GM12878 (cell line): ENCODE data around the gene EPB42. TPM values are rescaled to one million over a fixed set of nuclear protein-coding genes. Genes with fewer than 3 reads are reported as not detected.

Experiments used
- ATAC-seq: fragments of 200-7000 bp; cut with Tn5 transposase; 3 replicates; pipeline ENCODE4 v1.9.1; 2020; ENCODE audit warnings: mild to moderate bottlenecking, moderate library complexity
- BruUV-seq: library from RNA; stranded (reverse); fragments of 400-500 nt; replicated peaks from 2 replicates; lab custom pipeline; 2021; lab: Mats Ljungman, UMichigan
- CTCF ChIA-PET: fragments of 300-600 bp; sonication (Branson Sonifier 250); formaldehyde crosslinking; extraction: SDS; loops from one replicate; lab custom pipeline; 2021; ENCODE audit warnings: inconsistent platforms; lab: Yijun Ruan, JAX
- POLR2A ChIA-PET: fragments of 350-600 bp; formaldehyde crosslinking; extraction: SDS; loops from one replicate; lab custom pipeline; 2021; ENCODE audit warnings: inconsistent platforms; lab: Charles Lee
- RAD21 ChIA-PET: fragments of 300-600 bp; sonication (Branson Sonifier 250); formaldehyde crosslinking; loops from one replicate; lab custom pipeline; 2023; ENCODE audit warnings: antibody characterized with exemption; ENCODE audit not compliant: unreplicated experiment; lab: Charles Lee
- SMC1A ChIA-PET: fragments of 300-600 bp; sonication (Branson Sonifier 250); formaldehyde crosslinking; loops from one replicate; lab custom pipeline; 2023; ENCODE audit not compliant: unreplicated experiment, uncharacterized antibody; lab: Charles Lee
- DNase-seq: peaks from one replicate; pipeline ENCODE4 v3.0.0-alpha.2; 2011; ENCODE audit warnings: low read depth, low spot score
- FAIRE-seq: peaks from 3 replicates; lab custom pipeline; 2011; peaks lifted over from hg19 to GRCh38; lab: Jason Lieb, UNC
- H2AFZ ChIP-seq: 2 replicates; pipeline ENCODE4 v1.6.0; 2011; ENCODE audit warnings: low read depth, low read length, control low read depth; ENCODE audit not compliant: control insufficient read depth
- H3K27ac ChIP-seq: 2 replicates; pipeline ENCODE4 v1.5.1; 2011; ENCODE audit warnings: control low read depth; ENCODE audit not compliant: control insufficient read depth, insufficient read depth
- H3K27me3 ChIP-seq, 2 experiments: replicated peaks in 1 of 2; 2 replicates each; pipeline versions ENCODE4 v1.6.0 to v1.6.1; 2011; ENCODE audit warnings: low read length in 1 of 2; ENCODE audit not compliant: control insufficient read depth in 2 of 2, insufficient read depth in 2 of 2
- H3K36me3 ChIP-seq, 2 experiments: 2 replicates each; pipeline ENCODE4 v1.5.1; 2011; ENCODE audit warnings: low read length in 1 of 2; ENCODE audit not compliant: control insufficient read depth in 2 of 2, insufficient read depth in 2 of 2
- H3K4me1 ChIP-seq: 2 replicates; pipeline ENCODE4 v1.6.1; 2011; ENCODE audit warnings: mild to moderate bottlenecking, low read length, moderate library complexity, mixed read lengths; ENCODE audit not compliant: control insufficient read depth, insufficient read depth
- H3K4me2 ChIP-seq: 2 replicates; pipeline ENCODE4 v1.6.0; 2011; ENCODE audit warnings: control low read depth; ENCODE audit not compliant: control insufficient read depth, insufficient read depth
- H3K4me3 ChIP-seq: fragments of 200-600 bp; sonication (generic); 2 replicates; pipeline ENCODE4 v1.5.1; 2016
- H3K79me2 ChIP-seq: 2 replicates; pipeline ENCODE4 v1.6.0; 2011; ENCODE audit warnings: low read length; ENCODE audit not compliant: control insufficient read depth, insufficient read depth
- H3K9ac ChIP-seq: 2 replicates; pipeline ENCODE4 v1.8.0; 2011; ENCODE audit warnings: low read length, control low read depth, mixed read lengths; ENCODE audit not compliant: control insufficient read depth, insufficient read depth
- H3K9me3 ChIP-seq: replicated peaks from 3 replicates; pipeline ENCODE4 v1.5.1; 2011; ENCODE audit warnings: mild to moderate bottlenecking, low read length; ENCODE audit not compliant: control insufficient read depth, insufficient read depth
- H4K20me1 ChIP-seq: 2 replicates; pipeline ENCODE4 v1.6.0; 2011; ENCODE audit not compliant: control insufficient read depth, insufficient read depth
- BCLAF1 ChIP-seq: fragments of 450-650 bp; IDR thresholded peaks from 2 replicates; pipeline ENCODE4 v1.6.1; 2017; ENCODE audit warnings: antibody characterized with exemption, mild to moderate bottlenecking, moderate library complexity
- CBX5 ChIP-seq: sonication (generic); IDR thresholded peaks from 2 replicates; pipeline ENCODE4 v1.6.1; 2016; ENCODE audit warnings: low read depth, moderate library complexity, mild to moderate bottlenecking, inconsistent platforms
- GABPA ChIP-seq: IDR thresholded peaks from 2 replicates; pipeline ENCODE4 v1.6.1; 2014; ENCODE audit warnings: antibody characterized with exemption, low read depth, mild to moderate bottlenecking, inconsistent platforms
- KAT2A ChIP-seq: conservative IDR thresholded peaks from 2 replicates; pipeline ENCODE4 v1.6.1; 2011; ENCODE audit warnings: low read depth, low read length; ENCODE audit not compliant: control insufficient read depth
- MTA3 ChIP-seq: IDR thresholded peaks from 2 replicates; pipeline ENCODE4 v1.6.1; 2012; ENCODE audit warnings: low read length, inconsistent platforms, borderline replicate concordance
- MYB ChIP-seq: fragments of 150-350 bp; IDR thresholded peaks from 2 replicates; pipeline ENCODE4 v1.6.1; 2014; ENCODE audit warnings: mild to moderate bottlenecking, low read depth, low read length, borderline replicate concordance
- NFYA ChIP-seq: IDR thresholded peaks from 2 replicates; pipeline ENCODE4 v1.6.1; 2011; ENCODE audit warnings: low read depth, mild to moderate bottlenecking, low read length, improper control_type of control experiment, borderline replicate concordance
- PAX5 ChIP-seq: IDR thresholded peaks from 2 replicates; pipeline ENCODE4 v1.6.1; 2011; ENCODE audit warnings: low read depth, low read length, borderline replicate concordance
- RAD51 ChIP-seq: fragments of 450-650 bp; IDR thresholded peaks from 2 replicates; pipeline ENCODE4 v1.6.1; 2016; ENCODE audit warnings: moderate library complexity, mild to moderate bottlenecking, inconsistent platforms
- SP1 ChIP-seq: IDR thresholded peaks from one replicate; pipeline ENCODE4 v1.6.1; 2011; ENCODE audit warnings: low read depth, low read length
- SUZ12 ChIP-seq: fragments of 200-600 bp; sonication (generic); IDR thresholded peaks from one replicate; pipeline ENCODE4 v1.6.1; 2018; ENCODE audit warnings: antibody characterized with exemption, mild to moderate bottlenecking; ENCODE audit not compliant: unreplicated experiment
- ZNF592 ChIP-seq: fragments of 450-650 bp; IDR thresholded peaks from 2 replicates; pipeline ENCODE4 v1.6.1; 2017; ENCODE audit warnings: mild to moderate bottlenecking, moderate library complexity
- WGBS: methylation state at CpG from one replicate; pipeline ENCODE4 v1.1.6; 2016; ENCODE audit warnings: low lambda C conversion rate; ENCODE audit not compliant: insufficient replicate concordance, insufficient coverage; ENCODE audit errors: missing lambda C conversion rate; 5-methylcytosine and 5-hydroxymethylcytosine counted together
- in situ Hi-C: fragments of 300-500 bp; cut with MboI; formaldehyde crosslinking; loops from 9 replicates; pipeline ENCODE4 v1.14.3; 2018; ENCODE audit warnings: mixed read lengths
- intact Hi-C: fragments of 100-400 bp; cut with micrococcal nuclease; formaldehyde crosslinking; loops from one replicate; pipeline ENCODE4 v1.14.2; 2022; ENCODE audit not compliant: unreplicated experiment
- polyA plus RNA-seq, 11 experiments: library from polyadenylated mRNA; depleted of rRNA in 4 of 11; unstranded in 6 of 11; stranded (reverse) in 5 of 11; fragments of >200 nt; fragmentation: Nextera tagmentation in 4 of 11; fragmentation: Illumina TruSeq in 1 of 11; extraction: Ambion mirVana in 4 of 11; extraction: Trizol in 1 of 11; gene quantifications; 1 replicate in 1 of 11; 2 replicates in 10 of 11; pipeline versions ENCODE4 v1.2.1 to v1.2.3, GENCODE V29; 2011 to 2016; ENCODE audit warnings: inconsistent platforms in 2 of 11, missing spikeins in 2 of 11, low read depth in 1 of 11
- total RNA-seq, 4 experiments: library from RNA; depleted of rRNA in 3 of 4; stranded (reverse); fragments of >200 nt in 3 of 4; fragmentation: Illumina TruSeq in 1 of 4; extraction: Trizol in 1 of 4; gene quantifications; 2 replicates each; pipeline versions ENCODE4 v1.2.1 to v1.2.3, GENCODE V29; 2013 to 2021

Gene EPB42
- total and polyA plus RNA-seq, 10 of the 15 experiments (the other 5 are each of a cell fraction or from before 2014, with no cell fraction given) = not detected

DNA sequence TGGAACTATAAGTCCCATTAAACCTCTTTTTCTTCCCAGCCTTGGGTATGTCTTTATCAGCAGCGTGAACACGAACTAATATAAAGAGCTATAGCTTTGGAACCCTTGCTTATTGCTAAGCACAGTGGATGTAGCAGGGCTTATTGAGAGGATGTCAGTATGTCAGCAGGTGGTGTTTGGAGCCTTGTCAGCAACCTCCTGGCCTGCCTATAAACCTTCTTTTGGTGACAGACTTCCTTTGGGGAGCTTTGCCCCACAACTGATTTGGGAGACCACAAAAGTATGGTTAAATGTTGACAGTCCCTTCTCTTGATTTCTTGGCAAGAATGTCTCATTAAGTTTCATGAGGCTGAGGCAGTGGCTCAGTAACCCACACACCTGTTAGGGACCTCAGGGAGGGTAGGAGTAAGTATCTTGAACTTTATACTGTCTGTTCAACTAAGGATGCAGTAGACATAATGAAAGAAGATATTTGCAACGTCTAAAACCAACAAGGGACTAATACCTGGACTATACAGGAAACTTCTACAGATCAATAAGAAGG, 20.8 kb downstream of the EPB42 start:
- intact Hi-C loops (no loop called here), in situ Hi-C loops (no loop called here)
- FAIRE-seq (no peak), ATAC-seq (no peak), DNase-seq (no peak)
- Histone ChIP-seq H3K9ac (no peak overlapping the region), H3K79me2 (no peaks in the 10 kb centered on the region), H2AFZ (no peak overlapping the region), H3K4me2 (no peak overlapping the region), H3K27ac (no peak overlapping the region), H4K20me1 (no peaks in the 10 kb centered on the region), H3K27me3 (no peaks in the 10 kb centered on the region; a peak in 1 of 4 replicates), H3K4me1 (no peaks in the 10 kb centered on the region), H3K4me3 (no peak overlapping the region), H3K36me3 (peaks cover 0 to 8% of the 10 kb centered on the region in 2 experiments; a peak in 1 of 4 replicates), H3K9me3 (no peaks in the 10 kb centered on the region; the same call in 2 of the 3 replicates)
- CTCF ChIA-PET = interaction anchor here (1.8 kb wide), 1 partner anchor 11 kb away, joined by 5 read pairs; no protein-coding TSS in a partner anchor
- RAD21 ChIA-PET = interaction anchor here (1.1 to 1.6 kb wide), 2 partner anchors 14 to 29 kb away, joined by 3 to 5 read pairs; no protein-coding TSS in a partner anchor
- no TSS peak for BruUV-seq
- POLR2A ChIA-PET = interaction anchor here (0.6 kb wide), 1 partner anchor 441 kb away, joined by 3 read pairs; no protein-coding TSS in a partner anchor
- TF ChIP-seq MTA3 = no peak
- no peak for TF ChIP-seq RAD51
- TF ChIP-seq GABPA = no peak
- no peak for TF ChIP-seq CBX5
- TF ChIP-seq NFYA = no peak
- no peak for TF ChIP-seq PAX5
- no peak for TF ChIP-seq MYB
- no peak for TF ChIP-seq KAT2A
- TF ChIP-seq ZNF592 = no peak
- no peak for TF ChIP-seq SUZ12
- no peak for TF ChIP-seq BCLAF1
- no peak for TF ChIP-seq SP1
- WGBS = 91% methylated on average over 3 of the region's 3 CpGs
- SMC1A ChIA-PET = no interaction called here
